Trophoblast cell (in vitro differentiated cells and primary cell): ENCODE measurements around the gene INTS14.
"Not testable (repeated sequence)": the region's sequence is repeated elsewhere in the genome, so short reads cannot be mapped to it uniquely, and the experiment has no call there.

Experiments used
- DNase-seq, 2 donors: peaks; one replicate each; pipeline ENCODE4 v3.0.0-alpha.2; 2016
- H2AFZ ChIP-seq: 2 replicates; pipeline ENCODE4 v1.6.1; 2013; ENCODE audit warnings: low read length, moderate library complexity, mild to moderate bottlenecking; ENCODE audit not compliant: insufficient read depth, poor library complexity
- H2AK5ac ChIP-seq: 2 replicates; pipeline ENCODE4 v1.6.1; 2013; ENCODE audit warnings: mild to moderate bottlenecking, low read length
- H2BK120ac ChIP-seq: 2 replicates; pipeline ENCODE4 v1.6.1; 2013; ENCODE audit warnings: low read length, mild to moderate bottlenecking, moderate library complexity; ENCODE audit not compliant: insufficient read depth, poor library complexity
- H2BK12ac ChIP-seq: 2 replicates; pipeline ENCODE4 v1.6.1; 2013; ENCODE audit warnings: mild to moderate bottlenecking, low read length, moderate library complexity
- H2BK5ac ChIP-seq: 2 replicates; pipeline ENCODE4 v1.6.1; 2013; ENCODE audit warnings: low read length, low read depth, moderate library complexity, mild to moderate bottlenecking; ENCODE audit not compliant: poor library complexity
- H3K14ac ChIP-seq: 2 replicates; pipeline ENCODE4 v1.6.1; 2013; ENCODE audit warnings: mild to moderate bottlenecking, low read length
- H3K18ac ChIP-seq: 2 replicates; pipeline ENCODE4 v1.6.1; 2013; ENCODE audit warnings: mild to moderate bottlenecking, low read length
- H3K23ac ChIP-seq: 2 replicates; pipeline ENCODE4 v1.6.1; 2013; ENCODE audit warnings: low read length
- H3K27ac ChIP-seq: 2 replicates; pipeline ENCODE4 v1.5.1; 2013; ENCODE audit warnings: low read depth, mild to moderate bottlenecking, inconsistent platforms, low read length, moderate library complexity
- H3K27me3 ChIP-seq: 2 replicates; pipeline ENCODE4 v1.6.1; 2013; ENCODE audit warnings: inconsistent platforms, mild to moderate bottlenecking, low read length, moderate library complexity; ENCODE audit not compliant: insufficient read depth
- H3K36me3 ChIP-seq, 2 experiments: 1 replicate in 1 of 2; 2 replicates in 1 of 2; pipeline ENCODE4 v1.6.1; 2013; ENCODE audit warnings: low read length in 2 of 2, mild to moderate bottlenecking in 2 of 2, moderate library complexity in 1 of 2; ENCODE audit not compliant: insufficient read depth in 2 of 2, control insufficient read depth in 1 of 2
- H3K4ac ChIP-seq: 2 replicates; pipeline ENCODE4 v1.6.1; 2013; ENCODE audit warnings: low read depth, mild to moderate bottlenecking, low read length, moderate library complexity
- H3K4me1 ChIP-seq, 2 experiments: 1 replicate in 1 of 2; 2 replicates in 1 of 2; pipeline ENCODE4 v1.6.1; 2013; ENCODE audit warnings: low read length in 2 of 2, mild to moderate bottlenecking in 2 of 2, moderate library complexity in 1 of 2; ENCODE audit not compliant: insufficient read depth in 2 of 2, control insufficient read depth in 1 of 2
- H3K4me2 ChIP-seq: 2 replicates; pipeline ENCODE4 v1.6.1; 2013; ENCODE audit warnings: inconsistent platforms, mild to moderate bottlenecking, low read length, moderate library complexity
- H3K4me3 ChIP-seq: 2 replicates; pipeline ENCODE4 v1.5.1; 2013; ENCODE audit warnings: mild to moderate bottlenecking, low read depth, low read length, inconsistent platforms
- H3K79me1 ChIP-seq: one replicate; pipeline ENCODE4 v1.6.1; 2013; ENCODE audit warnings: low read length
- H3K79me2 ChIP-seq: 2 replicates; pipeline ENCODE4 v1.6.1; 2013; ENCODE audit warnings: low read length, mild to moderate bottlenecking; ENCODE audit not compliant: control insufficient read depth, insufficient read depth, poor library complexity
- H3K9ac ChIP-seq: 2 replicates; pipeline ENCODE4 v1.6.1; 2013; ENCODE audit warnings: mild to moderate bottlenecking, low read length
- H3K9me3 ChIP-seq: 2 replicates; pipeline ENCODE4 v1.6.1; 2013; ENCODE audit warnings: low read depth, mild to moderate bottlenecking, control low read depth, inconsistent platforms, low read length; ENCODE audit not compliant: insufficient read depth
- H4K12ac ChIP-seq: 2 replicates; pipeline ENCODE4 v1.6.1; 2013; ENCODE audit warnings: low read depth, mild to moderate bottlenecking, low read length, moderate library complexity
- H4K8ac ChIP-seq: 2 replicates; pipeline ENCODE4 v1.6.1; 2013; ENCODE audit warnings: low read depth, mild to moderate bottlenecking, low read length, moderate library complexity
- H4K91ac ChIP-seq: one replicate; pipeline ENCODE4 v1.6.1; 2013; ENCODE audit warnings: low read depth, mild to moderate bottlenecking, low read length, moderate library complexity
- WGBS: extraction: QIAGEN DNeasy Blood & Tissue Kit; methylation state at CpG from one replicate; pipeline ENCODE4 v1.1.7; 2013; ENCODE audit warnings: missing lambda C conversion rate; ENCODE audit not compliant: insufficient read length, insufficient coverage; ENCODE audit errors: extremely low coverage; 5-methylcytosine and 5-hydroxymethylcytosine counted together

The INTS14 gene

GRCh38 chr15:65550681-65551098, 60.2 kb downstream of the INTS14 start:
- Histone ChIP-seq H3K9me3 (no peaks in the 10 kb centered on the region), H4K91ac (no peak overlapping the region), H4K12ac (no peak overlapping the region), H3K14ac (no peak overlapping the region), H3K27ac (no peak overlapping the region), H3K79me1 (no peaks in the 10 kb centered on the region), H3K23ac (no peak overlapping the region), H4K8ac (no peak overlapping the region), H3K79me2 (peaks cover 5% of the 10 kb centered on the region), H2BK5ac (no peak overlapping the region), H2BK12ac (no peak overlapping the region), H2AFZ (no peak overlapping the region), H3K18ac (no peak overlapping the region), H2AK5ac (no peak overlapping the region), H2BK120ac (no peak overlapping the region), H3K27me3 (no peaks in the 10 kb centered on the region), H3K4ac (peak overlapping the region; percentile 75), H3K4me1 (no peaks in the 10 kb centered on the region), H3K36me3 (peaks cover under 1 to 2% of the 10 kb centered on the region in 2 experiments), H3K4me3 (no peak overlapping the region), H3K4me2 (no peak overlapping the region), H3K9ac (no peak overlapping the region)
- no peak for DNase-seq
- WGBS = no CpG with 5 or more reads among the region's 3 CpGs

GRCh38 chr15:65549288-65549687, 61.6 kb downstream of the INTS14 start:
- H2BK5ac ChIP-seq, H2BK120ac ChIP-seq, H3K36me3 ChIP-seq, H2BK12ac ChIP-seq, H2AK5ac ChIP-seq, H3K4ac ChIP-seq, H3K27me3 ChIP-seq, H3K23ac ChIP-seq, H4K8ac ChIP-seq, H3K79me2 ChIP-seq, H3K14ac ChIP-seq, H3K9me3 ChIP-seq, H3K4me2 ChIP-seq, H3K4me1 ChIP-seq, H3K18ac ChIP-seq, H3K4me3 ChIP-seq, DNase-seq, H2AFZ ChIP-seq, H3K79me1 ChIP-seq, H4K12ac ChIP-seq, H4K91ac ChIP-seq, H3K9ac ChIP-seq, H3K27ac ChIP-seq: not testable (repeated sequence)
- no CpG with 5 or more reads among the region's 9 CpGs for WGBS

GRCh38 chr15:65547841-65548240, 63.1 kb downstream of the INTS14 start:
- Histone ChIP-seq H3K4me3 (no peak overlapping the region), H3K4me1 (no peaks in the 10 kb centered on the region)

GRCh38 chr15:65541231-65541820, 69.6 kb downstream of the INTS14 start:
- H3K4me3 ChIP-seq = no peak overlapping the region
- no peak overlapping the region for H2BK120ac ChIP-seq
- H3K27ac ChIP-seq = no peak overlapping the region
- H3K9me3 ChIP-seq = no peaks in the 10 kb centered on the region
- H3K14ac ChIP-seq = no peak overlapping the region
- no peak overlapping the region for H3K9ac ChIP-seq
- H2BK5ac ChIP-seq = no peak overlapping the region
- H3K4me1 ChIP-seq = no peaks in the 10 kb centered on the region
- no peak overlapping the region for H3K4me2 ChIP-seq
- H2AFZ ChIP-seq = no peak overlapping the region
- H2AK5ac ChIP-seq = no peak overlapping the region
- no peak for DNase-seq
- H3K79me2 ChIP-seq = peaks cover 2% of the 10 kb centered on the region
- no peak overlapping the region for H4K8ac ChIP-seq
- no peak overlapping the region for H3K18ac ChIP-seq
- H4K91ac ChIP-seq = no peak overlapping the region
- H2BK12ac ChIP-seq = no peak overlapping the region
- peaks cover 0 to 2% of the 10 kb centered on the region in 2 experiments for H3K36me3 ChIP-seq
- H3K27me3 ChIP-seq = no peaks in the 10 kb centered on the region
- no peak overlapping the region for H4K12ac ChIP-seq
- H3K4ac ChIP-seq = peak overlapping the region; percentile 75
- no peak overlapping the region for H3K23ac ChIP-seq
- H3K79me1 ChIP-seq = no peaks in the 10 kb centered on the region
- WGBS = no CpG with 5 or more reads among the region's 3 CpGs

More at GRCh38 chr15:65547841-65548240, 63.1 kb downstream of the INTS14 start:
- DNase-seq = no peak
- Histone ChIP-seq H4K12ac (no peak overlapping the region), H2BK120ac (no peak overlapping the region), H3K18ac (no peak overlapping the region), H2BK12ac (no peak overlapping the region), H3K9me3 (no peaks in the 10 kb centered on the region), H3K23ac (no peak overlapping the region), H4K8ac (no peak overlapping the region), H3K9ac (no peak overlapping the region), H3K4me2 (no peak overlapping the region), H3K14ac (no peak overlapping the region), H3K4ac (no peak overlapping the region), H2AFZ (no peak overlapping the region), H3K27ac (no peak overlapping the region), H3K79me1 (no peaks in the 10 kb centered on the region), H3K79me2 (peaks cover 6% of the 10 kb centered on the region), H4K91ac (no peak overlapping the region), H2BK5ac (no peak overlapping the region), H3K36me3 (no peaks in the 10 kb centered on the region), H3K27me3 (no peaks in the 10 kb centered on the region), H2AK5ac (no peak overlapping the region)
